GM12874 (cell line): ENCODE data around the gene NKX2-8.

Experiments
- CTCF ChIP-seq: IDR thresholded peaks from 2 replicates; pipeline ENCODE4 v1.5.1; 2011; ENCODE audit warnings: low read depth, mild to moderate bottlenecking, control low read depth, low read length, moderate library complexity; ENCODE audit not compliant: insufficient read depth

The NKX2-8 gene

DNA sequence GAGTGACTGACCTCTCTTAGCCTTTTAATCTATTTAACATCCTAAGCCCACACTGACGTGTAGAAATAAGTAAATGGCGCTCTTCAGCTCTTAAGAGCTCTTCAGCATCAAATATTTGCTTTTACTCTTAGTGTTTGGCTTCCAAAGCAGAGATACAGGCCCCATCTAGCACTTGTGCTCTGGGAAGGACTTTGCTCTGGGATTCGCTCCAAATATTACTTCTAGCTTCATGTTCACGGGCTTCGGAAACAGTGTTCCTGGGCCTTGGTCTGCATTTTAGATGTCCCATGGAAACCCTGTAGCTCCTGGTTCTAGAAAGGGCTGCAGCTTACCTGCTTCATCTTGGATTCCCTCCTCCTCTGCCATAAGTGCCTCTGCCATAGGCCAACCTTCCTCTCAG is 2.7 kb upstream of the NKX2-8 start:
- TF ChIP-seq CTCF = no peak

GRCh38 chr14:36583893-36584811 is 1.7 kb upstream of the NKX2-8 start:
- TF ChIP-seq CTCF = no peak

GRCh38 chr14:36583242-36583892 is 953 bp upstream of the NKX2-8 start:
- no peak for TF ChIP-seq CTCF

DNA sequence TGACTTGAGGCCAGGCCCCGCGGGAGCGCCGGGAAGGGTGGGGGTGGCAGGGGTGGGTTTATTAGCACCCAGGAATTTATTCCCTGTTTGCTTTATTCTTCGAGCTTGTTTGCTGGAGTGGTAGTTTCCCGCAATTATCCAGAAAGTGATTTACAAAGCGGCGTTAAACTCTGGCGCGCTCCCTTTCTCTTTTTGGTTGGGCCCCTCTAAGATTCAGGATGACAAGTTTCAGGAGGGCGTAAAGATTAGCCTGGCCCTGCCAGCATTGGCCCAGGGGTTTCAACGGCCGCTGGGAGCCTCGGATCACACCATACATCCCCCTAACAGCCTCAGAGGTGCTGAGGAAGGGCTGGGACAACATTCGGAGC is 444 bp upstream of the NKX2-8 start:
- no peak for TF ChIP-seq CTCF

- no peak for TF ChIP-seq CTCF
Measured at GRCh38 chr14:36580856-36581831, 1.3 kb downstream of the NKX2-8 start.

- no peak for TF ChIP-seq CTCF
Measured at GRCh38 chr14:36580141-36580855, 2.1 kb downstream of the NKX2-8 start.
